GM12891 (cell line): Measurements from ENCODE around the gene ANKAR.
"Not testable (repeated sequence)": the region's sequence is repeated elsewhere in the genome, so short reads cannot be mapped to it uniquely, and the experiment has no call there.

Source experiments
- PAX5 ChIP-seq: IDR thresholded peaks from 2 replicates; pipeline ENCODE4 v1.6.1; 2011; ENCODE audit warnings: low read length, moderate library complexity, mild to moderate bottlenecking; ENCODE audit not compliant: insufficient read depth, severe bottlenecking
- POLR2A ChIP-seq: IDR thresholded peaks from 2 replicates; pipeline ENCODE4 v1.6.1; 2011; ENCODE audit warnings: low read depth, low read length, control low read depth
- POLR2AphosphoS5 ChIP-seq: IDR thresholded peaks from 2 replicates; pipeline ENCODE4 v1.6.1; 2011; ENCODE audit warnings: low read depth, low read length, control low read depth
- POU2F2 ChIP-seq: IDR thresholded peaks from 2 replicates; pipeline ENCODE4 v1.6.1; 2011; ENCODE audit warnings: low read depth, mild to moderate bottlenecking, control low read depth, low read length, moderate library complexity
- SPI1 ChIP-seq: IDR thresholded peaks from 2 replicates; pipeline ENCODE4 v1.6.1; 2011; ENCODE audit warnings: low read depth, low read length, control low read depth
- TAF1 ChIP-seq: IDR thresholded peaks from 2 replicates; pipeline ENCODE4 v1.6.1; 2011; ENCODE audit warnings: low read depth, low read length, control low read depth

DNA sequence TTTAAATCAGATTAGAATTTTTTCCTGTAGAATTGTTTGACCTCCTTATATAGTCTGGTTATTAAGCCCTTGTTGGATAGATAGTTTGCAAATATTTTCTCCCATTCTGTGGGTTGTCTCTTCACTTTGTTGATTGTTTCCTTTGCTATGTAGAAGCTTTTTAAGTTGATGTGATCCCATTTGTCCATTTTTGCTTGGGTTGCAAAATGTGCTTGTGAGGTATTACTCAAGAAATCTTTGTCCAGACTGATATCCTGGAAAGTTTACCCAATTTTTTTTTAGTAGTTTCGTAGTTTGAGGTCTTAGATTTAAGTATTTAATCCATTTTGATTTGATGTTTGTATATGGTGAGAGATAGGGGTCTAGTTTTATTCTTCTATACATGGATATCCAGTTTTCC is 13.3 kb downstream of the ANKAR start:
- TF ChIP-seq TAF1, POLR2A, POLR2AphosphoS5, PAX5, SPI1, POU2F2: not testable (repeated sequence)
